ENCODE results near the gene AOAH. TPM values are rescaled to one million over a fixed set of nuclear protein-coding genes. Genes with fewer than 3 reads are reported as not detected.
"Not testable (repeated sequence)": the region's sequence is repeated elsewhere in the genome, so short reads cannot be mapped to it uniquely, and the experiment has no call there.

Gene AOAH
- total RNA-seq, 1 donor from 2014 or later: 3.6 TPM

- DNase-seq: no peak
These were observed 217.5 kb downstream of the AOAH start for GRCh38 chr7:36506820-36507219.

DNA sequence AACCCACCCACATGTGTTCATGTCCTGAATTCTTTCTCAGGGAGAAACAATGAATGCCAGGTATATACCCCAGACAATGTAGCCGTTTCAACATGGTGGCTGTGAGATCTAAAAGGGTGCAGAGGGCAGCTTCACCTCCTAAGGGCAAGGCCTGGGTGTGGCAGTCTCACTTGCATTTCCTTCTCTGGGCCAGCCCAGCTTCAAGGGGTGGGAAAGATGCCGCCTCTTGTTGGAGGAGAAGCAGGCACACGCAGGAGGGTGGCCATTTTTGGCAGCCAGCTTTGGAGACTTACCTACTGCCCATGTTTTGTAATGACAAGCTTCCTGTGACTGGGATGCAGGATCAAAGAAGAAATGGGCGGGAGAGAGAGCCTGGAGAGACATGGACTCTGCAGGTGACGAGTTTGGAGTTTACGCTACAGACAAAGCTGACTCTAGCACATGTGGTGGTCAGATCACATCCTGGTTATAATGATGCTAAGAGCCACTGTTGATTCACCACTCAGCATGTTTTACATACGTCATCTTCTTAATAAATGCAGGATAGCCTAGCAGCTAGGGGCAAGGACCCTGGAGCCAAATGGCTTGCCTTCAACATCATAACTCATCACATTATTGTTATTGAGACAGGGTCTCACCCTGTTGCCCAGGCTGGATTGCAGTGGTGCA, 218.0 kb downstream of the AOAH start:
- no peak for DNase-seq

- DNase-seq: not testable (repeated sequence)
These were observed 219.7 kb downstream of the AOAH start for GRCh38 chr7:36504617-36505016.

- DNase-seq: not testable (repeated sequence)
These were observed 220.1 kb downstream of the AOAH start for GRCh38 chr7:36504216-36504615.

- DNase-seq: no peak
These were observed 226.5 kb downstream of the AOAH start for GRCh38 chr7:36497775-36498174.

GRCh38 chr7:36497176-36497575, 227.1 kb downstream of the AOAH start:
- DNase-seq: not testable (repeated sequence)

GRCh38 chr7:36496576-36496975, 227.7 kb downstream of the AOAH start:
- no peak for DNase-seq

- no peak for DNase-seq
These were observed 233.0 kb downstream of the AOAH start for GRCh38 chr7:36491317-36491716.

DNA sequence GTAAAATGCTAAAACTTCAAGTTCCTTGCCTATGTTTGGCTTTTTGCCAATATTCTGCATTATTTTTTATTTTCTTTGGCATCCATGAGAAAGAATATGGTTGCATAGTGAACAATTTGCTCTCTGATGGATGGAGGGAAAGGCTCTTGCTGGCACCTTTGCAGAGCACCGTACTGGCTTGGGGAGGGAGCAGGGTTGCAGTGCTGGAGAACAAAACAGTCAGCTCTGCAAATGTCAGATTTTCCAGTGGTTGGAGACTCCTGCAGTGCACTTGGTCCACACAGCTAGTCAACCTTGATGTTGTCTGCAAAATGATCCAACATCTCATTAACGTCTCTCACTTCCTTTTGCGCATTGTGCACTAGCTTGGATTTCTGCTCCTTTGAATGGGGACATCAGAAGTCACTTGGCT, 233.9 kb downstream of the AOAH start:
- no peak for DNase-seq

DNA sequence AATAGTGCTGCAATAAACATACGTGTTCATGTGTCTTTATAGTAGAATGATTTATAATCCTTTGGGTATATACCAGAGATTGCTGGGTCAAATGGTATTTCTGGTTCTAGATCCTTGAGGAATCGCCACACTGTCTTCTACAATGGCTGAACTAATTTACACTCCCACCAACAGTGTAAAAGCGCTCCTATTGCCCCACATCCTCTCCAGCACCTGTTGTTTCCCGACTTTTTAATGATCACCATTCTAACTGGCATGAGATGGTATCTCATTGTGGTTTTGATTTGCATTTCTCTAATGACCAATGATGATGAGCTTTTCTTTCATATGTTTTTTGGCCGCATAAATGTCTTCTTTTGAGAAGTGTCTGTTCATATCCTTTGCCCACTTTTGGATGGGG, 235.6 kb downstream of the AOAH start:
- not testable (repeated sequence) for DNase-seq

- no peak for DNase-seq
These were observed 236.4 kb downstream of the AOAH start for GRCh38 chr7:36487756-36488336.

- no peak for DNase-seq
These were observed 238.0 kb downstream of the AOAH start for GRCh38 chr7:36486336-36486735.

DNA sequence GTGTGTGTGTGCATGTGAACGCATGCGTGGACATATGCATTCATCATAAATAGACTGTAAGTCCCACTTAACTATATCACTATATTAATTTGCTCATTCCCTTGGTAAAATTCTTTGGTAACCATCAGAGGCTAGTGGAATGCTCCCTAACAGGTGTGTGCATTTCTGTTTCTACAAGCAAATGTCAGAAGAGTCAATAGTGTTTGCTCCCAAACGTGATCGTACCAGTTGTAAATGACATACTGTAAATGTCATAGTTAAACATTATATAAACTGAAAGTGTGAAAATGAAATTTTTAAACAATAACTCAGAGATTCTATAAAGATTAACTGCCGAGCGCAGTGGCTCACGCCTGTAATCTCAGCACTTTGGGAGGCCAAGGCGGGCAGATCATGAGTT, 240.0 kb downstream of the AOAH start:
- DNase-seq: no peak

DNA sequence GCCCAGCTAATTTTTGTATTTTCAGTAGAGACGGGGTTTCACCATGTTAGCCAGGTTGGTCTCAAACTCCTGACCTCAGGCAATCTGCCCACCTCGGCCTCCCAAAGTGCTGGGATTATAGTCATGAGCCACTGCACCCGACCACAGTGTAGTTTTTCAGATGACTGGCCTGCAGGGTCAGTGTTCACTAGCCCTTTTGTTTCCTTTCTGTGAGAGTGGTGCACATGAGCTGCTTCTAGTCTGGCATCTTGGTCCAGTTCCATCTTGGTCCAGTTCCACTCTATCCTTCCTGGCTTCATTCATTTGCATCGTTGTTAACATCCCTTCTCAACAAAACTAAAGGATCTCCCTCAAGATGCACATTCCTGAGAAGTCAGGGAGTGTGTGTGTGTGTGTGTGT, 240.4 kb downstream of the AOAH start:
- DNase-seq: not testable (repeated sequence)

DNA sequence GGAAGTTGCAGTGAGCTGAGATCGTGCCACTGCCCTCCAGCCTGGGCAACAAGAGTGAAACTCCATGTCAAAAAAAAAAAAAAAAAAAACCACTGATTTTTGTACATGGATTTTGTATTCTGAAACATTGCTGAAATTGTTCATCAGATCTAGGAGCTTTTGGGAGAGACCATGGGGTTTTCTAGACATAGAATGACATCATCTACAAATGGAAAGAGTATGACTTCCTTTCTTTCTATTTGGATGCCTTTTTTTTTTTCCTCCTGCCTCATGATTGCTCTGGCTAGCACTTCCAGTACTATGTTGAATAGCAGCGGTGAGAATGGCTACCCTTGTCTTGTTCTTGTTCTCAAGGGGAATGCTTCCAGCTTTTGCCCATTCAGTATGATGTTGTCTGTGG, 245.5 kb downstream of the AOAH start:
- no peak for DNase-seq

- no peak for DNase-seq
These were observed 248.9 kb downstream of the AOAH start for GRCh38 chr7:36475381-36475780.

GRCh38 chr7:36475011-36475342, 249.3 kb downstream of the AOAH start:
- DNase-seq: no peak

- no peak for DNase-seq
These were observed 249.8 kb downstream of the AOAH start for GRCh38 chr7:36474283-36475010.

DNA sequence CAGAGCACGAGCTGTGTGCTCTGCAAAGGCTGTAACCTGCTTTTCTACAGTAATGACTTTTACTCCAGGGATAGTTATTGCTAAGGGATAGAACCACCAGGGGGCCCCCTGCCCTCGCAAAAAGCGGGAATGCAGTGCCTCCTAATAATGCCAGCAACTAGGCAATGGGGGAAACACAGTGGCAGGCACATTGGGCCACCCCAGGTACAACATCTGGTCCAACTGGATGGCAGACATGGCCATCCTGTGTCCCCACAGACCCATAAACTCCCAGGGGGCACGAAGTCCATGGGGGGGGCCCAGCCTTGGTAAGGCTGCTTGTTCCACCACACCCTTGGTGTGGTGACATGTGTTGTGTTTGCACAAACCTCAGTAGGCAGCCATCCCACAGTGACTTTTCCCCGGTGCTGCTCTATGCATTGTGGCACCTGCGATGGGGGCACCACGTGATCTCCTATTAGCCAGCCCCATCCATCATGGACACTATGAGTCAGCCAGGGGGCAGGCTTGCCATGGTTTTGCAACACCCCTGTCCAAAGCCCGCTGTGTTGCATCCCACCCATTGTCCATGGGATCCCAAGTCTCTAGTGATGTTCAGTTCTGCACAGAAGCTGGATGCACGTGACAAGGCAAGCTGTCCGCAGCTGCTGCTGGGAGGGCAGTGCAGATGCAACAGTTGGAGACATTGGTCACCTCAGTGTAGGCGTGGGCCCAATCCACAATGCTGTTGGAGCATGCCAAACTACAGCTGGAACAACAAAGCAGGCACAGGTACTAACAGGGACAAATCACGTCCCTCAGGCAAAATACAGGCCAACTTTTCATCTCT, 250.6 kb downstream of the AOAH start:
- DNase-seq: no peak

DNA sequence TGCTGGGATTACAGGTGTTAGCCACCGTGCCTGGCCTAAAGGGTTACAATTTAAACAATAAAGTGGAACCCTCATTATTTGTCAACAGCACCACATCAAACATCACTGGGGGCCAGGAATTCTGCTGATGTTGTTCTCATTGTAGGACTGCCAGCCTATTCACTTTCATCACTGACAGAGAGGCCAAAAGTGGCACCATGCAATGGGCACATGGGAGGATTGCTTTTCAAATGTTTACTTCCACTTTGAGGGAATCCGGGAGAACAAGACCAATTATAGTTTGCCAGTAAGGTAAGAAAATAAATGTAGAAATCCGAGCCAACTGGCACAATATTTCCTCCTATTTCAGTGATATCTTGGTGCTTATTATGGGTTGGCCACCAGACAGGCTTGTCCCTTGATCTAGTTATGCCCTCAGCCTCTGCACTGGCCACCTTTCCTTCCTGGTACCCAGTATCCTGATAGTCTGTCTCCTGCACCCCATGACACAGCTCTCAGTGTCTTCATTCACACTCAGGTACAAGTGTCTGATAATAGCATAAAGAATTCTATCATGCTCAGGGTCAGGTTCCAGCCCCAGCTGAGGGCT, 252.1 kb downstream of the AOAH start:
- no peak for DNase-seq

DNA sequence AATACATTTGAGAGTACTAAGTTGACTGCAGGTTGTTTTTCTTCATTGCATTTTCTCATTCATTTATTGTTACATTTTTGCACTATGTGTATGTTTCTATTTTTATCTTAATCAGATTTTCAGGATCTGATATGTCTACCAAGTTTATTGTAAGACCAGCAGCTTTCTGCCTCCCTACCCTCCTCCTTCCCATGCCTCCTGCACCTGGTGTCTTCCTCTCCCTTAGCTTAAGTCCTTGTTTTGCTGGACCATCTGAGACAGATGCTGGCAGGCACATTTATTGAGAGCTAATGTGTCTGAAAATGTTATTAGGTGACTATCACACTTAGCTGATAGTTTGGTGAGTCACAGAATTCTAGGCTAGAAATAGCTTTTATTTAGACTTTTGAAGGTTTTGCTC, 255.1 kb downstream of the AOAH start:
- no peak for DNase-seq

DNA sequence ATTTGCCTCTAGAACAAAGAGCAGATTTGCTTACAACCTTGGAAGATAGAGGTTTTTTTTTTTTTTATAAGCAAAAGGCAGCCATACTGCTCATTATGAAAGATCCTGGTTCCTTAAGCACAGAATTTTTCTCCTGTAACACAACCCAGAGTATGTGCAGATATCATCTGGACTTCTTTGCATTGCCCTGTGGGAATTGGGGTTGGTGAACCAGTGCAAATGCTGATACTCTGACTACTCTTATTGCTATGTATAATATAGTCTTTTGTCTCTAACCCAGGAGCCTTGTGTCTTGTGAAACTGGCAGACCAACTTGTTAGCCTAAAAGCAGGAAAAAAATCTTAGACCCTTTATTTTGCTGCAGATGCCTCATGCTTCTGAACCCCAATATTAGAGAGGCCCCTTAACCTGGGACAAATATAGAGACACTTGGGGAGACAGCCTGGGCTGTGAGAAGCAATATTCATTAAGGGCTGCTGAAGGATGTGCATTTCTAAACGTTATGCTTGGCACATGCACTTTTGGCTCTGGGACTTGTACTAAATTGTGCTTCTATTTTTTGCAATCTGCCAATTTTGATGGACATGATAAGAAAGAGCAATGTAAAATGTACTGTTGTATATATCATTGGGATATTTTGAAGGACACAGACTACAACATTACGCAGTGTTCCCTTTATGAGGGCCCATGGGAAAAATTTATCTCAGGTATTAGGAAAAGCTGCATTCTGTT, 255.8 kb downstream of the AOAH start:
- no peak for DNase-seq

Measured in occipital lobe (tissue), 2 donors.